GM23338 (cell line): Measurements from ENCODE around the gene ZFHX2. TPM values are rescaled to one million over a fixed set of nuclear protein-coding genes. Genes with fewer than 3 reads are reported as not detected.
A peak's percentile ranks its signal among the peaks of the same experiment; 100 is the strongest.

Experiments
- ATAC-seq: fragments of 200-7000 bp; cut with Tn5 transposase; 3 replicates; pipeline ENCODE4 v1.9.1; 2020
- DNase-seq: peaks from one replicate; pipeline ENCODE4 v3.0.0-alpha.2; 2015; ENCODE audit warnings: low spot score
- H2AFZ ChIP-seq: fragments of 200-600 bp; sonication (generic); 2 replicates; pipeline ENCODE4 v1.8.0; 2016; ENCODE audit warnings: antibody characterized with exemption, mild to moderate bottlenecking, moderate library complexity
- H3F3A ChIP-seq: fragments of 200-600 bp; sonication (generic); replicated peaks from 2 replicates; pipeline ENCODE4 v1.8.0; 2017; ENCODE audit warnings: antibody characterized with exemption, mixed run types, low read depth
- H3K27ac ChIP-seq: fragments of 200-600 bp; sonication (generic); 2 replicates; pipeline ENCODE4 v1.6.1; 2016; ENCODE audit warnings: low read depth
- H3K27me3 ChIP-seq: fragments of 200-600 bp; sonication (generic); 2 replicates; pipeline ENCODE4 v1.8.0; 2016; ENCODE audit warnings: mild to moderate bottlenecking, mixed run types, moderate library complexity; ENCODE audit not compliant: insufficient read depth
- H3K36me3 ChIP-seq: fragments of 200-600 bp; sonication (generic); 2 replicates; pipeline ENCODE4 v1.8.0; 2016; ENCODE audit warnings: mild to moderate bottlenecking; ENCODE audit not compliant: insufficient read depth
- H3K4me1 ChIP-seq: fragments of 200-600 bp; sonication (generic); 2 replicates; pipeline ENCODE4 v1.8.0; 2016; ENCODE audit warnings: mild to moderate bottlenecking, moderate library complexity; ENCODE audit not compliant: insufficient read depth
- H3K4me2 ChIP-seq: fragments of 200-600 bp; sonication (generic); 2 replicates; pipeline ENCODE4 v1.7.1; 2017; ENCODE audit warnings: mixed run types
- H3K4me3 ChIP-seq: fragments of 200-600 bp; sonication (generic); 2 replicates; pipeline ENCODE4 v1.6.1; 2016; ENCODE audit warnings: mixed run types
- H3K79me2 ChIP-seq: fragments of 200-600 bp; sonication (generic); replicated peaks from 2 replicates; pipeline ENCODE4 v1.8.0; 2017; ENCODE audit warnings: mild to moderate bottlenecking; ENCODE audit not compliant: insufficient read depth
- H3K9me2 ChIP-seq: fragments of 200-600 bp; sonication (generic); 2 replicates; pipeline ENCODE4 v1.8.0; 2017; ENCODE audit not compliant: insufficient read depth
- H4K20me1 ChIP-seq: fragments of 200-600 bp; sonication (generic); replicated peaks from 2 replicates; pipeline ENCODE4 v1.8.0; 2017; ENCODE audit warnings: mild to moderate bottlenecking; ENCODE audit not compliant: insufficient read depth
- H3K27ac Mint-ChIP-seq: 2 replicates; pipeline ENCODE4 v1.8.0; 2020; ENCODE audit warnings: inconsistent platforms, mild to moderate bottlenecking, moderate library complexity, mixed read lengths
- H3K27me3 Mint-ChIP-seq: 3 replicates; pipeline ENCODE4 v1.8.0; 2022; ENCODE audit warnings: low read depth, mild to moderate bottlenecking, moderate library complexity, mixed read lengths, inconsistent platforms; ENCODE audit not compliant: insufficient read depth, poor library complexity
- H3K36me3 Mint-ChIP-seq: 3 replicates; pipeline ENCODE4 v1.8.0; 2021; ENCODE audit warnings: low read depth, mild to moderate bottlenecking, inconsistent platforms, moderate library complexity, mixed read lengths
- H3K4me1 Mint-ChIP-seq: 3 replicates; pipeline ENCODE4 v1.8.0; 2020; ENCODE audit warnings: mild to moderate bottlenecking, inconsistent platforms, mixed read lengths
- H3K4me3 Mint-ChIP-seq: 3 replicates; pipeline ENCODE4 v1.8.0; 2021; ENCODE audit warnings: moderate library complexity, mild to moderate bottlenecking, inconsistent platforms, mixed read lengths
- H3K9me3 Mint-ChIP-seq: 3 replicates; pipeline ENCODE4 v1.8.0; 2020; ENCODE audit warnings: moderate library complexity, mild to moderate bottlenecking, inconsistent platforms, mixed read lengths
- CREB1 ChIP-seq: fragments of 250-450 bp; sonication (Bioruptor Pico); IDR thresholded peaks from 2 replicates; pipeline ENCODE4 v1.5.0; 2020; ENCODE audit warnings: low read depth, mild to moderate bottlenecking, moderate library complexity
- ETS1 ChIP-seq: IDR thresholded peaks from 2 replicates; pipeline ENCODE4 v1.6.1; 2016; ENCODE audit warnings: antibody characterized with exemption
- EZH2 ChIP-seq: fragments of 200-600 bp; sonication (generic); IDR thresholded peaks from one replicate; pipeline ENCODE4 v1.8.0; 2017; ENCODE audit warnings: antibody characterized with exemption, mild to moderate bottlenecking, low read depth; ENCODE audit not compliant: unreplicated experiment
- EZH2phosphoT487 ChIP-seq: fragments of 200-600 bp; sonication (generic); IDR thresholded peaks from one replicate; pipeline ENCODE4 v1.8.1; 2018; ENCODE audit warnings: antibody characterized with exemption; ENCODE audit not compliant: unreplicated experiment
- JUNB ChIP-seq: IDR thresholded peaks from one replicate; pipeline ENCODE4 v1.6.1; 2016; ENCODE audit warnings: antibody characterized with exemption; ENCODE audit not compliant: unreplicated experiment
- NANOG ChIP-seq: IDR thresholded peaks from 2 replicates; pipeline ENCODE4 v1.6.1; 2016; ENCODE audit warnings: antibody characterized with exemption, borderline replicate concordance
- POLR2AphosphoS5 ChIP-seq: IDR thresholded peaks from 2 replicates; pipeline ENCODE4 v1.6.1; 2016; ENCODE audit warnings: antibody characterized with exemption, low read depth
- REST ChIP-seq: IDR thresholded peaks from one replicate; pipeline ENCODE4 v1.6.1; 2018; ENCODE audit warnings: antibody characterized with exemption; ENCODE audit not compliant: unreplicated experiment
- STAT1 ChIP-seq: IDR thresholded peaks from one replicate; pipeline ENCODE4 v1.6.1; 2016; ENCODE audit warnings: antibody characterized with exemption; ENCODE audit not compliant: unreplicated experiment
- ZNF114 ChIP-seq: fragments of 250-450 bp; sonication (Bioruptor Pico); IDR thresholded peaks from 2 replicates; pipeline ENCODE4 v1.5.0; 2020; ENCODE audit warnings: mild to moderate bottlenecking, moderate library complexity
- ZNF331 ChIP-seq: fragments of 250-450 bp; sonication (Bioruptor Pico); IDR thresholded peaks from 2 replicates; pipeline ENCODE4 v1.5.0; 2020; ENCODE audit warnings: low read depth, mild to moderate bottlenecking, moderate library complexity
- ZNF462 ChIP-seq: fragments of 250-450 bp; sonication (Bioruptor Pico); IDR thresholded peaks from 2 replicates; pipeline ENCODE4 v1.5.0; 2020; ENCODE audit warnings: mild to moderate bottlenecking, moderate library complexity
- polyA plus RNA-seq: library from polyadenylated mRNA; unstranded; fragments of >200 nt; fragmentation: Nextera tagmentation; extraction: Ambion mirVana; gene quantifications from 2 replicates; pipeline ENCODE4 v1.2.1, GENCODE V29; 2016
- total RNA-seq: library from RNA; depleted of rRNA; stranded (reverse); fragments of >200 nt; shearing (Covaris generic); gene quantifications from 2 replicates; pipeline ENCODE4 v1.2.3, GENCODE V29; 2014
- TF ChIP-seq, protein P1 (sequence below), 2 experiments: fragments of 200-600 bp in 1 of 2; sonication (generic) in 1 of 2; conservative IDR thresholded peaks; 2 replicates each; pipeline versions ENCODE4 v1.5.1 to v1.6.1; 2016 to 2017; ENCODE audit warnings: antibody characterized with exemption in 2 of 2, low read depth in 2 of 2, mild to moderate bottlenecking in 2 of 2, moderate library complexity in 1 of 2

Gene ZFHX2
- total and polyA plus RNA-seq, 2 experiments from 2014 or later, result 11.6 to 18.5 TPM

- no peak for TF ChIP-seq STAT1
- no peak for TF ChIP-seq EZH2phosphoT487
- TF ChIP-seq REST, result peak; percentile 42
- no peak for TF ChIP-seq ETS1
- TF ChIP-seq NANOG, result no peak
- no peak for TF ChIP-seq EZH2
- TF ChIP-seq ZNF114 (CRISPR knock-in tag), result no peak
- no peak for TF ChIP-seq ZNF331 (CRISPR knock-in tag)
- TF ChIP-seq, protein P1, sequence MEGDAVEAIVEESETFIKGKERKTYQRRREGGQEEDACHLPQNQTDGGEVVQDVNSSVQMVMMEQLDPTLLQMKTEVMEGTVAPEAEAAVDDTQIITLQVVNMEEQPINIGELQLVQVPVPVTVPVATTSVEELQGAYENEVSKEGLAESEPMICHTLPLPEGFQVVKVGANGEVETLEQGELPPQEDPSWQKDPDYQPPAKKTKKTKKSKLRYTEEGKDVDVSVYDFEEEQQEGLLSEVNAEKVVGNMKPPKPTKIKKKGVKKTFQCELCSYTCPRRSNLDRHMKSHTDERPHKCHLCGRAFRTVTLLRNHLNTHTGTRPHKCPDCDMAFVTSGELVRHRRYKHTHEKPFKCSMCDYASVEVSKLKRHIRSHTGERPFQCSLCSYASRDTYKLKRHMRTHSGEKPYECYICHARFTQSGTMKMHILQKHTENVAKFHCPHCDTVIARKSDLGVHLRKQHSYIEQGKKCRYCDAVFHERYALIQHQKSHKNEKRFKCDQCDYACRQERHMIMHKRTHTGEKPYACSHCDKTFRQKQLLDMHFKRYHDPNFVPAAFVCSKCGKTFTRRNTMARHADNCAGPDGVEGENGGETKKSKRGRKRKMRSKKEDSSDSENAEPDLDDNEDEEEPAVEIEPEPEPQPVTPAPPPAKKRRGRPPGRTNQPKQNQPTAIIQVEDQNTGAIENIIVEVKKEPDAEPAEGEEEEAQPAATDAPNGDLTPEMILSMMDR (conservative IDR thresholded peaks at IDR 0.05; ENCODE audit: low read depth in 2 of 2), result peak; percentile 71 to 81
- no peak for TF ChIP-seq POLR2AphosphoS5
- no peak for TF ChIP-seq JUNB
- TF ChIP-seq CREB1 (CRISPR knock-in tag), result no peak
- TF ChIP-seq ZNF462, result no peak
- Histone ChIP-seq H3K4me3 (peak overlapping the region; percentile 37), H3K27me3 (no peaks in the 10 kb centered on the region), H4K20me1 (no peaks in the 10 kb centered on the region), H3K4me2 (peak overlapping the region; percentile 77), H3K36me3 (peaks cover 2% of the 10 kb centered on the region), H3K4me1 (peaks cover 51% of the 10 kb centered on the region), H3K79me2 (no peaks in the 10 kb centered on the region), H3K27ac (peak overlapping the region; percentile 96), H2AFZ (no peak overlapping the region), H3F3A (peaks cover 20% of the 10 kb centered on the region; the same call in 1 of the 2 replicates), H3K9me2 (peaks cover 4% of the 10 kb centered on the region; the same call in 1 of the 2 replicates)
- H3K36me3 Mint-ChIP-seq, result peaks cover 9% of the 10 kb centered on the region
- peak overlapping the region; percentile 99 for H3K27ac Mint-ChIP-seq
- H3K4me1 Mint-ChIP-seq, result peaks cover 59% of the 10 kb centered on the region
- H3K27me3 Mint-ChIP-seq, result peaks cover 2% of the 10 kb centered on the region
- peak; percentile 33 for ATAC-seq
- no peaks in the 10 kb centered on the region; the same call in 2 of the 3 replicates for H3K9me3 Mint-ChIP-seq
- DNase-seq, result peak; percentile 73
- H3K4me3 Mint-ChIP-seq, result peak overlapping the region; percentile 58
Observed at GRCh38 chr14:23481979-23482822, 69.4 kb downstream of the ZFHX2 start.
